ENCODE data around the gene DCC. TPM values are rescaled to one million over a fixed set of nuclear protein-coding genes. Genes with fewer than 3 reads are reported as not detected.

Gene DCC
- total RNA-seq, 2 experiments from 2014 or later = not detected

DNA sequence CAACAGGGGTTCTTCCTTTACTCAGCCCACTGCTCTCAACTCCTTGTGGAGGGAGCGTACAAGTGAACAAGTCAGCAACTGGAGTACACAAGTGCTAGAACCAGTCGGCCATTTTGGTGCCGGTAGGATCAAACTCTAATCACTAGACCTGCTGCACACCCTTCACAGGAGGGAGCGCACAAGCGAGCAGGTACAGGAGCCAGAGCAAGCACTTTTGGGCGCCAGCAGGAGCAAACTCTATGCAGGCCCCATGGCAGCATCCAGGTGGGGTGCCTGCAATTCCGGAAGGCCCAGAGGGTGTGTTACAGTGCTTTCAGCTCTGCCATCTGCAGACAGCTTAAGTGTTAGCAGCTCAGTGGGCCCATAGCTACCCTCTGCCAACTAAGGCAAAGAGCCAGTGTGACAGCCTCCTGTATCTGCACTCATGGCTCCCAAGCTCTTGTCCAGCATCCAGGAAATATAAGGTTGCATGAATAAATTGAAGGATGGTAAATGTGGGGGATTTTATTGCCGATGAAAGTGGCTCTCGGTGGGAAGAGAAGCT lies 426.1 kb downstream of the DCC start:
- Histone ChIP-seq H3K4me3 (ENCODE audit: low read length) (no peak overlapping the region), H3K27ac (ENCODE audit: low read depth in 1 of 2, low read length in 2 of 2) (no peak overlapping the region), H3K27me3 (ENCODE audit: control insufficient read depth in 1 of 2, insufficient read depth in 2 of 2, low read length in 2 of 2) (no peaks in the 10 kb centered on the region), H3K4me1 (ENCODE audit: insufficient read depth, low read length) (no peaks in the 10 kb centered on the region), H3K9me3 (ENCODE audit: control insufficient read depth in 1 of 2, insufficient read depth in 1 of 2, low read length in 2 of 2) (peaks cover 0 to 3% of the 10 kb centered on the region in 2 experiments), H3K36me3 (ENCODE audit: insufficient read depth, low read length) (no peaks in the 10 kb centered on the region)
- no peak for DNase-seq
- H3K36me3 Mint-ChIP-seq (ENCODE audit: low read depth) = no peaks in the 10 kb centered on the region
- no peaks in the 10 kb centered on the region for H3K27me3 Mint-ChIP-seq
- ATAC-seq (ENCODE audit: poor library complexity) = no peak
- H3K9me3 Mint-ChIP-seq = peaks cover 4% of the 10 kb centered on the region
- no peak overlapping the region for H3K4me3 Mint-ChIP-seq
- no peaks in the 10 kb centered on the region for H3K4me1 Mint-ChIP-seq (ENCODE audit: low read depth)
- H3K27ac Mint-ChIP-seq = no peak overlapping the region
- TF ChIP-seq, protein P1, sequence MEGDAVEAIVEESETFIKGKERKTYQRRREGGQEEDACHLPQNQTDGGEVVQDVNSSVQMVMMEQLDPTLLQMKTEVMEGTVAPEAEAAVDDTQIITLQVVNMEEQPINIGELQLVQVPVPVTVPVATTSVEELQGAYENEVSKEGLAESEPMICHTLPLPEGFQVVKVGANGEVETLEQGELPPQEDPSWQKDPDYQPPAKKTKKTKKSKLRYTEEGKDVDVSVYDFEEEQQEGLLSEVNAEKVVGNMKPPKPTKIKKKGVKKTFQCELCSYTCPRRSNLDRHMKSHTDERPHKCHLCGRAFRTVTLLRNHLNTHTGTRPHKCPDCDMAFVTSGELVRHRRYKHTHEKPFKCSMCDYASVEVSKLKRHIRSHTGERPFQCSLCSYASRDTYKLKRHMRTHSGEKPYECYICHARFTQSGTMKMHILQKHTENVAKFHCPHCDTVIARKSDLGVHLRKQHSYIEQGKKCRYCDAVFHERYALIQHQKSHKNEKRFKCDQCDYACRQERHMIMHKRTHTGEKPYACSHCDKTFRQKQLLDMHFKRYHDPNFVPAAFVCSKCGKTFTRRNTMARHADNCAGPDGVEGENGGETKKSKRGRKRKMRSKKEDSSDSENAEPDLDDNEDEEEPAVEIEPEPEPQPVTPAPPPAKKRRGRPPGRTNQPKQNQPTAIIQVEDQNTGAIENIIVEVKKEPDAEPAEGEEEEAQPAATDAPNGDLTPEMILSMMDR (IDR thresholded peaks at IDR 0.05) = no peak
- ChIA-PET POLR2A (no interaction called here), CTCF (no interaction called here)
- intact Hi-C loops (cut with DNase I, micrococcal nuclease) = no loop called here

DNA sequence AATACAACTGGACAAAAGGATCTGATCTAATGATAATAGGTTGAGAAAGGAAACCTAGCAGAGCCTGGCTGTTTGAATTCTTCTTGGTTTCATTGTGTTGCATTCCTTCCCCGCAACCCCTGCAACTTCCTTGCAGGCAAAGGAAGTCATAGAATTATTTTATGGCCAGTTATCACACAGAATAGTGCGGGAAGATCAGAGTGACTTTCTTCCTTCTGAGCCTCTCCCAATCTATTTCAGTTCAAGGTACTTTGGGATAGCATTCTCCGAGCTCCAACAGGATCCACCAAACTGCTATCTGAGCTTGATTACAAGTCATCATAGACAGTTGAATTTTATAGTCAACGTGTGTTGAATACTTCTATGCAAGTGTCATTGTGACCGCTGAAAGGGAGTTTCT lies 441.1 kb downstream of the DCC start:
- Histone ChIP-seq H3K4me1 (ENCODE audit: insufficient read depth, low read length) (no peaks in the 10 kb centered on the region), H3K9me3 (ENCODE audit: control insufficient read depth in 1 of 2, insufficient read depth in 1 of 2, low read length in 2 of 2) (no peaks in the 10 kb centered on the region), H3K27me3 (ENCODE audit: control insufficient read depth in 1 of 2, insufficient read depth in 2 of 2, low read length in 2 of 2) (no peaks in the 10 kb centered on the region), H3K27ac (ENCODE audit: low read depth in 1 of 2, low read length in 2 of 2) (no peak overlapping the region), H3K36me3 (ENCODE audit: insufficient read depth, low read length) (no peaks in the 10 kb centered on the region), H3K4me3 (ENCODE audit: low read length) (no peak overlapping the region)
- Mint-ChIP-seq H3K27ac (no peak overlapping the region), H3K9me3 (peaks cover 11% of the 10 kb centered on the region), H3K27me3 (no peaks in the 10 kb centered on the region), H3K4me1 (ENCODE audit: low read depth) (no peaks in the 10 kb centered on the region), H3K4me3 (no peak overlapping the region), H3K36me3 (ENCODE audit: low read depth) (no peaks in the 10 kb centered on the region)
- ATAC-seq (ENCODE audit: poor library complexity) (no peak), DNase-seq (no peak)
- intact Hi-C loops (cut with DNase I, micrococcal nuclease) = no loop called here
- ChIA-PET CTCF (no interaction called here), POLR2A (no interaction called here)
- TF ChIP-seq, protein P1 (IDR thresholded peaks at IDR 0.05) = no peak

GRCh38 chr18:52791321-52791720 lies 451.3 kb downstream of the DCC start:
- ATAC-seq (ENCODE audit: poor library complexity) = no peak
- Histone ChIP-seq H3K27ac (ENCODE audit: low read depth in 1 of 2, low read length in 2 of 2) (no peak overlapping the region), H3K27me3 (ENCODE audit: control insufficient read depth in 1 of 2, insufficient read depth in 2 of 2, low read length in 2 of 2) (no peaks in the 10 kb centered on the region), H3K36me3 (ENCODE audit: insufficient read depth, low read length) (no peaks in the 10 kb centered on the region), H3K4me3 (ENCODE audit: low read length) (no peak overlapping the region), H3K4me1 (ENCODE audit: insufficient read depth, low read length) (no peaks in the 10 kb centered on the region), H3K9me3 (ENCODE audit: control insufficient read depth in 1 of 2, insufficient read depth in 1 of 2, low read length in 2 of 2) (peaks cover 7 to 20% of the 10 kb centered on the region in 2 experiments)
- H3K9me3 Mint-ChIP-seq = peaks cover 34% of the 10 kb centered on the region
- no peaks in the 10 kb centered on the region for H3K27me3 Mint-ChIP-seq
- no peaks in the 10 kb centered on the region for H3K36me3 Mint-ChIP-seq (ENCODE audit: low read depth)
- DNase-seq = no peak
- ChIA-PET CTCF (no interaction called here), POLR2A (no interaction called here)
- H3K4me1 Mint-ChIP-seq (ENCODE audit: low read depth) = no peaks in the 10 kb centered on the region
- no peak overlapping the region for H3K27ac Mint-ChIP-seq
- TF ChIP-seq, protein P1 (IDR thresholded peaks at IDR 0.05) = no peak
- intact Hi-C loops (cut with DNase I, micrococcal nuclease) = no loop called here
- no peak overlapping the region for H3K4me3 Mint-ChIP-seq
